H1 (cell line): ENCODE data around the gene MRPL52. TPM values are rescaled to one million over a fixed set of nuclear protein-coding genes. Genes with fewer than 3 reads are reported as not detected.

Source experiments
- BCL11A ChIP-seq, 2 experiments: IDR thresholded peaks; one replicate each; pipeline ENCODE4 v1.6.1; 2011; ENCODE audit warnings: low read depth in 2 of 2, low read length in 2 of 2, mild to moderate bottlenecking in 2 of 2
- JUND ChIP-seq: IDR thresholded peaks from 2 replicates; pipeline ENCODE4 v1.6.1; 2011; ENCODE audit warnings: mild to moderate bottlenecking, improper control_type of control experiment, low read length
- SIX5 ChIP-seq: IDR thresholded peaks from 2 replicates; pipeline ENCODE4 v1.6.1; 2011; ENCODE audit warnings: mild to moderate bottlenecking, low read depth, low read length
- SP4 ChIP-seq: IDR thresholded peaks from 2 replicates; pipeline ENCODE4 v1.6.1; 2012; ENCODE audit warnings: low read length, inconsistent platforms
- TCF12 ChIP-seq: IDR thresholded peaks from 2 replicates; pipeline ENCODE4 v1.6.1; 2011; ENCODE audit warnings: low read depth, mild to moderate bottlenecking, low read length
- polyA plus RNA-seq, 7 experiments: library from polyadenylated mRNA; depleted of rRNA in 3 of 7; stranded (reverse) in 5 of 7; unstranded in 2 of 7; fragments of >200 nt in 5 of 7; fragments of 200-250 nt in 2 of 7; gene quantifications; 1 replicate in 5 of 7; 2 replicates in 1 of 7; 4 replicates in 1 of 7; pipeline versions ENCODE4 v1.2.1 to v1.2.3, GENCODE V29; 2011 to 2013; ENCODE audit warnings: missing spikeins in 2 of 7, mixed read lengths in 2 of 7
- total RNA-seq: library from RNA; stranded (reverse); fragmentation: NEBNext Ultra II Directional; extraction: Animal tissue kit (Norgen Biotek cat#: 25700); gene quantifications from 2 replicates; pipeline ENCODE4 v1.2.1, GENCODE V29; 2021
- TF ChIP-seq, protein P1 (sequence below), 3 experiments: IDR thresholded peaks; 1 replicate in 2 of 3; 2 replicates in 1 of 3; pipeline versions ENCODE4 v1.5.1 to v1.6.1; 2011; ENCODE audit warnings: low read length in 3 of 3, mild to moderate bottlenecking in 3 of 3, inconsistent platforms in 2 of 3, low read depth in 1 of 3, moderate library complexity in 1 of 3; ENCODE audit not compliant: insufficient read depth in 1 of 3; ENCODE audit errors: control extremely low read depth in 1 of 3

Gene MRPL52
- total and polyA plus RNA-seq, 2 of the 8 experiments (the other 6 are each of a cell fraction or from before 2014, with no cell fraction given): 70.5 to 176 TPM

DNA sequence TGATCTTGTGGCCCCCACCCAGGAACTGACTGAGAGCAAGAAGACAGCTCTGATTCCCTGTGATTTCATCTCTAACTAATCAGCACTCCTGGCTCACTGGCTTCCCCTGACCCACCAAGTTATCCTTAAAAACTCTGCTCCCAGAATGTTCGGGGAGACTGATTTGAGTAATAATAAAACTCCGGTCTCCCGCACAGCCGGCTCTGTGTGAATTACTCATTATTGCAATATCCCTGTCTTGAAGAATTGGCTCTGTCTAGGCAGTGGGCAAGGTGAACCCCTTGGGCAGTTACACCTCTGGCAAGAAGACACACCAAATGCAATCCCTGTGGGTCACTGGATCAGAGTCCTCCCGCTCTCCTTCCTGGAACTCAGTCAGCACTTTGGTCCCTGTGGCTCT is 35.7 kb upstream of the MRPL52 start (continued):
- TF ChIP-seq, protein P1, sequence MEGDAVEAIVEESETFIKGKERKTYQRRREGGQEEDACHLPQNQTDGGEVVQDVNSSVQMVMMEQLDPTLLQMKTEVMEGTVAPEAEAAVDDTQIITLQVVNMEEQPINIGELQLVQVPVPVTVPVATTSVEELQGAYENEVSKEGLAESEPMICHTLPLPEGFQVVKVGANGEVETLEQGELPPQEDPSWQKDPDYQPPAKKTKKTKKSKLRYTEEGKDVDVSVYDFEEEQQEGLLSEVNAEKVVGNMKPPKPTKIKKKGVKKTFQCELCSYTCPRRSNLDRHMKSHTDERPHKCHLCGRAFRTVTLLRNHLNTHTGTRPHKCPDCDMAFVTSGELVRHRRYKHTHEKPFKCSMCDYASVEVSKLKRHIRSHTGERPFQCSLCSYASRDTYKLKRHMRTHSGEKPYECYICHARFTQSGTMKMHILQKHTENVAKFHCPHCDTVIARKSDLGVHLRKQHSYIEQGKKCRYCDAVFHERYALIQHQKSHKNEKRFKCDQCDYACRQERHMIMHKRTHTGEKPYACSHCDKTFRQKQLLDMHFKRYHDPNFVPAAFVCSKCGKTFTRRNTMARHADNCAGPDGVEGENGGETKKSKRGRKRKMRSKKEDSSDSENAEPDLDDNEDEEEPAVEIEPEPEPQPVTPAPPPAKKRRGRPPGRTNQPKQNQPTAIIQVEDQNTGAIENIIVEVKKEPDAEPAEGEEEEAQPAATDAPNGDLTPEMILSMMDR (IDR thresholded peaks at IDR 0.05; ENCODE audit: control extremely low read depth in 1 of 3, insufficient read depth in 1 of 3, low read depth in 1 of 3, low read length in 3 of 3): no peak
- TF ChIP-seq SIX5 (no peak), TCF12 (no peak), JUND (no peak), SP4 (no peak), BCL11A (IDR thresholded peaks at IDR 0.05; ENCODE audit: low read depth in 2 of 2, low read length in 2 of 2) (no peak)
